ENCODE data around the gene OTUB1.

GRCh38 chr11:64005691-64006090 is 19.5 kb downstream of the OTUB1 start:
- TF ChIP-seq CEBPB (IDR thresholded peaks at IDR 0.05; ENCODE audit: low read depth, low read length) (no peak), USF2 (IDR thresholded peaks at IDR 0.05; ENCODE audit: low read depth, low read length) (no peak), CTCF (conservative IDR thresholded peaks at IDR 0.05; ENCODE audit: low read depth, low read length) (no peak), POLR2A (IDR thresholded peaks at IDR 0.05; ENCODE audit: low read depth, low read length) (no peak), CHD1 (IDR thresholded peaks at IDR 0.05; ENCODE audit: low read depth, low read length) (no peak)
